ENCODE data around the gene SERPINA1. TPM values are rescaled to one million over a fixed set of nuclear protein-coding genes. Genes with fewer than 3 reads are reported as not detected.

The SERPINA1 gene
- total RNA-seq, 1 experiment from 2014 or later, result not detected

GRCh38 chr14:94366146-94366915 is 22.1 kb downstream of the SERPINA1 start, which contains the start of gene SERPINA2:
Gene SERPINA2, minus strand, starts transcription at chr14:94366698.
- no peaks in the 10 kb centered on the region for H3F3A ChIP-seq (ENCODE audit: insufficient read depth, low read depth)
- POLR2A ChIA-PET (ENCODE audit: unreplicated experiment), result no interaction called here
- no peak within 1 kb of the TSS for H2AFZ ChIP-seq
- no peaks in the 10 kb centered on the region for H3K9me2 ChIP-seq (ENCODE audit: insufficient read depth)
- no peak within 1 kb of the TSS for H3K27ac ChIP-seq
- no peaks in the 10 kb centered on the region for H4K20me1 ChIP-seq (ENCODE audit: insufficient read depth)
- H3K79me2 ChIP-seq (ENCODE audit: low read depth), result no peaks in the 10 kb centered on the region
- H3K4me3 ChIP-seq, result no peak within 1 kb of the TSS
- H3K36me3 ChIP-seq (ENCODE audit: low read depth), result no peaks in the 10 kb centered on the region
- H3K27me3 ChIP-seq (ENCODE audit: insufficient read depth, low read depth), result peaks cover 10% of the 10 kb centered on the region
- intact Hi-C loops (cut with micrococcal nuclease; ENCODE audit: unreplicated experiment), result no loop called here
- DNase-seq, result no peak
- CTCF ChIA-PET, result no interaction called here
- H3K9me3 ChIP-seq (ENCODE audit: insufficient read depth, low read depth), result no peaks in the 10 kb centered on the region
- no TSS peak for BruUV-seq (replicated peaks)
- H3K4me2 ChIP-seq, result no peak within 1 kb of the TSS
- H3K4me1 ChIP-seq (replicated peaks; ENCODE audit: insufficient read depth), result no peaks in the 10 kb centered on the region
- TF ChIP-seq, protein P1, sequence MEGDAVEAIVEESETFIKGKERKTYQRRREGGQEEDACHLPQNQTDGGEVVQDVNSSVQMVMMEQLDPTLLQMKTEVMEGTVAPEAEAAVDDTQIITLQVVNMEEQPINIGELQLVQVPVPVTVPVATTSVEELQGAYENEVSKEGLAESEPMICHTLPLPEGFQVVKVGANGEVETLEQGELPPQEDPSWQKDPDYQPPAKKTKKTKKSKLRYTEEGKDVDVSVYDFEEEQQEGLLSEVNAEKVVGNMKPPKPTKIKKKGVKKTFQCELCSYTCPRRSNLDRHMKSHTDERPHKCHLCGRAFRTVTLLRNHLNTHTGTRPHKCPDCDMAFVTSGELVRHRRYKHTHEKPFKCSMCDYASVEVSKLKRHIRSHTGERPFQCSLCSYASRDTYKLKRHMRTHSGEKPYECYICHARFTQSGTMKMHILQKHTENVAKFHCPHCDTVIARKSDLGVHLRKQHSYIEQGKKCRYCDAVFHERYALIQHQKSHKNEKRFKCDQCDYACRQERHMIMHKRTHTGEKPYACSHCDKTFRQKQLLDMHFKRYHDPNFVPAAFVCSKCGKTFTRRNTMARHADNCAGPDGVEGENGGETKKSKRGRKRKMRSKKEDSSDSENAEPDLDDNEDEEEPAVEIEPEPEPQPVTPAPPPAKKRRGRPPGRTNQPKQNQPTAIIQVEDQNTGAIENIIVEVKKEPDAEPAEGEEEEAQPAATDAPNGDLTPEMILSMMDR (conservative IDR thresholded peaks at IDR 0.05), result no peak
- no peak for TF ChIP-seq EZH2 (IDR thresholded peaks at IDR 0.05; ENCODE audit: low read depth)

DNA sequence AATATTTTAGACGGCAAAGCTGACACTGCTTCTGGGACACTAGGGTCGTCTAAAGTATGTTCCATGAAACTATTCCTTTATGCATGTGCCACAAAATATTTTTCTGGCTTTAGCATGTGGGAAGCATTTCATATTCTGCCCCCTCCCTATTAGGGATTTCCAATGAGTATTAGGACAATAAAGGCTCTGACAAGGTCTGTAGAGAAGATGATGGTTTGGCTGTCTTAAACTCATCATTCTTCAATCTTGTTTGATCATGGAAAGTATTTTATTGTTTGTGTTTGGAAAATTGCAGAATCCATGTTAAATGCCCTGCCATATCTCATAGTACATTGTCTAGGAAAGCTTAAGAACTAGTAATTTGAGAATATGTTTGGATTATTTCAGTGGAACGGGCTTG is 22.8 kb downstream of the SERPINA1 start:
- Histone ChIP-seq H3K9me2 (ENCODE audit: insufficient read depth) (no peaks in the 10 kb centered on the region), H3K36me3 (ENCODE audit: low read depth) (no peaks in the 10 kb centered on the region), H3K4me2 (no peak overlapping the region), H3K4me1 (replicated peaks; ENCODE audit: insufficient read depth) (no peaks in the 10 kb centered on the region), H2AFZ (no peak overlapping the region), H3K27me3 (ENCODE audit: insufficient read depth, low read depth) (peaks cover 10% of the 10 kb centered on the region), H3K79me2 (ENCODE audit: low read depth) (no peaks in the 10 kb centered on the region), H3K4me3 (no peak overlapping the region), H3F3A (ENCODE audit: insufficient read depth, low read depth) (no peaks in the 10 kb centered on the region), H3K27ac (no peak overlapping the region), H3K9me3 (ENCODE audit: insufficient read depth, low read depth) (no peaks in the 10 kb centered on the region), H4K20me1 (ENCODE audit: insufficient read depth) (no peaks in the 10 kb centered on the region)
- intact Hi-C loops (cut with micrococcal nuclease; ENCODE audit: unreplicated experiment), result no loop called here
- CTCF ChIA-PET, result no interaction called here
- POLR2A ChIA-PET (ENCODE audit: unreplicated experiment), result no interaction called here
- no TSS peak for BruUV-seq (replicated peaks)
- TF ChIP-seq, protein P1 (conservative IDR thresholded peaks at IDR 0.05), result no peak
- TF ChIP-seq EZH2 (IDR thresholded peaks at IDR 0.05; ENCODE audit: low read depth), result no peak
- DNase-seq, result no peak

GRCh38 chr14:94364964-94365363 is 23.4 kb downstream of the SERPINA1 start:
- BruUV-seq (replicated peaks), result no TSS peak
- Histone ChIP-seq H3K4me3 (no peak overlapping the region), H3K9me2 (ENCODE audit: insufficient read depth) (no peaks in the 10 kb centered on the region), H3K9me3 (ENCODE audit: insufficient read depth, low read depth) (no peaks in the 10 kb centered on the region), H2AFZ (no peak overlapping the region), H3K27me3 (ENCODE audit: insufficient read depth, low read depth) (peaks cover 10% of the 10 kb centered on the region), H3K79me2 (ENCODE audit: low read depth) (no peaks in the 10 kb centered on the region), H3K36me3 (ENCODE audit: low read depth) (no peaks in the 10 kb centered on the region), H4K20me1 (ENCODE audit: insufficient read depth) (no peaks in the 10 kb centered on the region), H3K27ac (no peak overlapping the region), H3F3A (ENCODE audit: insufficient read depth, low read depth) (no peaks in the 10 kb centered on the region), H3K4me1 (replicated peaks; ENCODE audit: insufficient read depth) (no peaks in the 10 kb centered on the region), H3K4me2 (no peak overlapping the region)
- ChIA-PET POLR2A (ENCODE audit: unreplicated experiment) (no interaction called here), CTCF (no interaction called here)
- intact Hi-C loops (cut with micrococcal nuclease; ENCODE audit: unreplicated experiment), result no loop called here
- TF ChIP-seq EZH2 (IDR thresholded peaks at IDR 0.05; ENCODE audit: low read depth), result no peak
- TF ChIP-seq, protein P1 (conservative IDR thresholded peaks at IDR 0.05), result no peak
- DNase-seq, result no peak

Measured in PC-9 (cell line).